OCI-LY3 (cell line): Measurements from ENCODE around the gene CEP131.

Source experiments
- H2AFZ ChIP-seq: fragments of 200-600, 300-600 bp; shearing (Covaris generic); 2 replicates; pipeline ENCODE4 v1.6.0; 2014; ENCODE audit warnings: antibody characterized with exemption, low read depth, low read length
- H3K27ac ChIP-seq: fragments of 200-600, 300-600 bp; sonication (generic); 2 replicates; pipeline ENCODE4 v1.5.1; 2014; ENCODE audit warnings: mild to moderate bottlenecking, low read length, moderate library complexity, mixed read lengths
- H3K27me3 ChIP-seq: fragments of 200-600, 300-600 bp; sonication (generic); 2 replicates; pipeline ENCODE4 v1.6.1; 2014; ENCODE audit warnings: low read depth, low read length, mixed read lengths
- H3K36me3 ChIP-seq: fragments of 200-600, 300-600 bp; sonication (generic); replicated peaks from 2 replicates; pipeline ENCODE3; 2014; ENCODE audit warnings: low read depth, low read length, mixed read lengths
- H3K4me1 ChIP-seq: fragments of 300-600, 200-600 bp; sonication (generic); 2 replicates; pipeline ENCODE4 v1.6.1; 2014; ENCODE audit warnings: low read length, mixed read lengths
- H3K4me2 ChIP-seq: fragments of 200-600, 300-600 bp; sonication (generic); 2 replicates; pipeline ENCODE4 v1.6.1; 2014; ENCODE audit warnings: low read length, mixed read lengths
- H3K4me3 ChIP-seq: fragments of 300-600, 200-600 bp; sonication (generic); 2 replicates; pipeline ENCODE4 v1.5.1; 2014; ENCODE audit warnings: antibody characterized with exemption, mild to moderate bottlenecking, low read length, moderate library complexity
- H3K79me2 ChIP-seq: fragments of 300-600, 200-600 bp; shearing (Covaris generic); 2 replicates; pipeline ENCODE4 v1.6.1; 2014; ENCODE audit warnings: mild to moderate bottlenecking, low read length, mixed read lengths
- H3K9ac ChIP-seq: fragments of 300-600, 200-600 bp; shearing (Covaris generic); 2 replicates; pipeline ENCODE4 v1.6.0; 2014; ENCODE audit warnings: mild to moderate bottlenecking, low read length, moderate library complexity
- H3K9me3 ChIP-seq: fragments of 200-600, 300-600 bp; shearing (Covaris generic); 2 replicates; pipeline ENCODE4 v1.6.1; 2014; ENCODE audit warnings: low read length, mixed read lengths; ENCODE audit not compliant: insufficient read depth
- H4K20me1 ChIP-seq: fragments of 200-600, 300-600 bp; sonication (generic); 2 replicates; pipeline ENCODE4 v1.6.1; 2016; ENCODE audit warnings: low read length, mixed read lengths; ENCODE audit not compliant: insufficient read depth
- EZH2phosphoT487 ChIP-seq: fragments of 200-600 bp; shearing (Covaris generic); IDR thresholded peaks from 2 replicates; pipeline ENCODE4 v1.6.1; 2018; ENCODE audit warnings: antibody characterized with exemption, mixed run types, low read depth
- TF ChIP-seq, protein P1 (sequence below): fragments of 200-600, 300-600 bp; sonication (generic); IDR thresholded peaks from 2 replicates; pipeline ENCODE4 v1.5.1; 2014; ENCODE audit warnings: antibody characterized with exemption, low read length, low read depth

The CEP131 gene

DNA sequence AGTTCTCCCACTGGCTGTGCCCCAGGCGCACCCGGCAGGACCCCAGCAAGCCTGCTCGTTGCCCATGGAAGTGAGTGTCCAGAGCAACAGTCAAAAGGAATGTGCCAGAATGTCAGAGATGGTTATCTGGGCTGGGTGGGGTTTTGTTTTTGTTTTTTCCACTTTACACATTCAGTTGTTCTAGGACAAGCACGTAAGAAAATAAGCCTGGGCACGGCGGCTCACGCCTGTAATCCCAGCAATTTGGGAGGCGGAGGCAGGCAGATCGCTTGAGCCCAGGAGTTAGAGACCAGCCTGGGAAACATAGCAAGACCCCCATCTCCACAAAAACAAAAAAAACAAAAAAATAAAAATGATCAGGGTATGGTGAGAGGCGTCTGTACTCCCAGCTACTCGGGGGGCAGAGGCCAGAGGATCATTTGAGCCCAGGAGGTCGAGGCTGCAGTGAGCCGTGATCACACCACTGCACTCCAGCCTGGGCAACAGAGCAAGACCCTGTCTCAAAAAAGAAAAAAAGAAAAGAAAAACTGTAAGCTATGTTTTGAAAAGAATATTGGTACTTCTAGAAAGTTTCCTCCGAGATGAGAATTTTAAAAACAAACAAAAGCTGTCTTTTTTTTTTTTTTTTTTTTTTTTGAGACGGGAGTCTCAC, 24.7 kb upstream of the CEP131 start:
- Histone ChIP-seq H3K27me3 (no peaks in the 10 kb centered on the region), H4K20me1 (peaks cover 15% of the 10 kb centered on the region), H3K4me3 (no peak overlapping the region), H3K79me2 (no peaks in the 10 kb centered on the region), H3K9me3 (no peaks in the 10 kb centered on the region), H2AFZ (no peak overlapping the region), H3K9ac (no peak overlapping the region), H3K36me3 (peaks cover 25% of the 10 kb centered on the region), H3K4me2 (no peak overlapping the region), H3K4me1 (peaks cover 21% of the 10 kb centered on the region), H3K27ac (no peak overlapping the region)
- TF ChIP-seq, protein P1, sequence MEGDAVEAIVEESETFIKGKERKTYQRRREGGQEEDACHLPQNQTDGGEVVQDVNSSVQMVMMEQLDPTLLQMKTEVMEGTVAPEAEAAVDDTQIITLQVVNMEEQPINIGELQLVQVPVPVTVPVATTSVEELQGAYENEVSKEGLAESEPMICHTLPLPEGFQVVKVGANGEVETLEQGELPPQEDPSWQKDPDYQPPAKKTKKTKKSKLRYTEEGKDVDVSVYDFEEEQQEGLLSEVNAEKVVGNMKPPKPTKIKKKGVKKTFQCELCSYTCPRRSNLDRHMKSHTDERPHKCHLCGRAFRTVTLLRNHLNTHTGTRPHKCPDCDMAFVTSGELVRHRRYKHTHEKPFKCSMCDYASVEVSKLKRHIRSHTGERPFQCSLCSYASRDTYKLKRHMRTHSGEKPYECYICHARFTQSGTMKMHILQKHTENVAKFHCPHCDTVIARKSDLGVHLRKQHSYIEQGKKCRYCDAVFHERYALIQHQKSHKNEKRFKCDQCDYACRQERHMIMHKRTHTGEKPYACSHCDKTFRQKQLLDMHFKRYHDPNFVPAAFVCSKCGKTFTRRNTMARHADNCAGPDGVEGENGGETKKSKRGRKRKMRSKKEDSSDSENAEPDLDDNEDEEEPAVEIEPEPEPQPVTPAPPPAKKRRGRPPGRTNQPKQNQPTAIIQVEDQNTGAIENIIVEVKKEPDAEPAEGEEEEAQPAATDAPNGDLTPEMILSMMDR = no peak
- TF ChIP-seq EZH2phosphoT487 = no peak

GRCh38 chr17:81246679-81247338, 24.0 kb upstream of the CEP131 start:
- no peak overlapping the region for H2AFZ ChIP-seq
- H3K4me1 ChIP-seq = peaks cover 15% of the 10 kb centered on the region
- no peak for TF ChIP-seq EZH2phosphoT487
- TF ChIP-seq, protein P1 = no peak
- H3K27ac ChIP-seq = no peak overlapping the region
- H3K9ac ChIP-seq = no peak overlapping the region
- H3K4me2 ChIP-seq = no peak overlapping the region
- H3K27me3 ChIP-seq = no peaks in the 10 kb centered on the region
- H3K4me3 ChIP-seq = no peak overlapping the region
- no peaks in the 10 kb centered on the region for H3K9me3 ChIP-seq
- H4K20me1 ChIP-seq = peaks cover 12% of the 10 kb centered on the region
- peaks cover 23% of the 10 kb centered on the region for H3K36me3 ChIP-seq
- peaks cover 4% of the 10 kb centered on the region; the same call in 1 of the 2 replicates for H3K79me2 ChIP-seq

GRCh38 chr17:81246343-81246670, 23.5 kb upstream of the CEP131 start:
- peaks cover 9% of the 10 kb centered on the region for H4K20me1 ChIP-seq
- H3K4me1 ChIP-seq = peaks cover 11% of the 10 kb centered on the region
- TF ChIP-seq, protein P1 = no peak
- H3K4me2 ChIP-seq = no peak overlapping the region
- no peak overlapping the region for H3K9ac ChIP-seq
- H3K27me3 ChIP-seq = no peaks in the 10 kb centered on the region
- H3K36me3 ChIP-seq = peaks cover 19% of the 10 kb centered on the region
- H3K9me3 ChIP-seq = no peaks in the 10 kb centered on the region
- H3K4me3 ChIP-seq = no peak overlapping the region
- H2AFZ ChIP-seq = no peak overlapping the region
- H3K27ac ChIP-seq = no peak overlapping the region
- peaks cover 7% of the 10 kb centered on the region for H3K79me2 ChIP-seq

DNA sequence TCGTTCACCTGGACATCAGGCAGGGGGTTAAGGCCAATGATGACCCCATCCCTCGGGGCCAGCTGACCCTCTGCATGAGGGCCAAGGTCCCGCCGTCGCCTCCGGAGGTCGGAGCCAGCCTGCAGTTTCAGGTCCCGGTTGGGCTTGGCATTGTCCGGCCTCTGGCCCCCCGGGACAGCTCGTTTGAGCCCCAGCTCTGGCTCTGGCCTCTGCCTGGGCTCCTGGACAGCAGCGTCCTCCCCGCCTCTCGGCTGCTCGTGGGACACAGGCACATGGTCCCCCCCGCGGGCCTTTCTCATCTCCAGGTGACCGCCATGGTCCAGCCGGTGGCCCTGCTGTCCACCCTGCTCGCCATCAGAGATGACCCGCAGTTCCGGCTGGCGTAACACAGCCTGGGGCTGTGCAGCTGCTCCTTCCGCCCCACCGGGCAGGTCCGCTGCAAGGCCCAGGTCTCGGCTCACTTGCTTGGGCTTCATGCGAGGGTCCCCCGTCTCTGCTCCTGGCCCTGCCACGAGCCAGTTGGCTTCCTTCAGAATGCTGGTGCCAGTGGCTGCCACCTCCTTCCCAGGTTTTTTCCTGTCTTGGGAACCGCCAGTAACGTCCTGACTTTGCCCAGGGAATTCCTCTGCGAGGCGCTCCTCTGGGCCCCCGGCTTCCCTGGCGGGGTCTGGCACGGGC, 23.0 kb upstream of the CEP131 start:
- H3K79me2 ChIP-seq = peaks cover 12% of the 10 kb centered on the region
- H3K9ac ChIP-seq = no peak overlapping the region
- H3K4me2 ChIP-seq = no peak overlapping the region
- no peak for TF ChIP-seq EZH2phosphoT487
- TF ChIP-seq, protein P1 = no peak
- H3K36me3 ChIP-seq = peaks cover 19% of the 10 kb centered on the region
- H3K9me3 ChIP-seq = no peaks in the 10 kb centered on the region
- no peak overlapping the region for H3K4me3 ChIP-seq
- peaks cover 9% of the 10 kb centered on the region for H4K20me1 ChIP-seq
- H3K27me3 ChIP-seq = no peaks in the 10 kb centered on the region
- no peak overlapping the region for H2AFZ ChIP-seq
- H3K27ac ChIP-seq = no peak overlapping the region
- H3K4me1 ChIP-seq = peaks cover 16% of the 10 kb centered on the region
